Loucy (cell line): ENCODE results near the gene ANGEL1.

Experiments
- CTCF ChIP-seq: fragments of 200-600 bp; sonication (generic); conservative IDR thresholded peaks from 2 replicates; pipeline ENCODE4 v1.5.1; 2014; ENCODE audit warnings: mild to moderate bottlenecking, antibody characterized with exemption, low read length
- EZH2phosphoT487 ChIP-seq: fragments of 200-600 bp; IDR thresholded peaks from 2 replicates; pipeline ENCODE4 v1.6.1; 2018; ENCODE audit warnings: antibody characterized with exemption, mild to moderate bottlenecking, moderate library complexity, borderline replicate concordance

GRCh38 chr14:76808990-76809389 is 3.7 kb downstream of the ANGEL1 start:
- no peak for TF ChIP-seq CTCF
- no peak for TF ChIP-seq EZH2phosphoT487
